HepG2 (cell line): ENCODE data around the gene RBP3. TPM values are rescaled to one million over a fixed set of nuclear protein-coding genes. Genes with fewer than 3 reads are reported as not detected.

Source experiments
- ATAC-seq: fragments of 200-7000 bp; cut with Tn5 transposase; 3 replicates; pipeline ENCODE4 v1.9.1; 2020; ENCODE audit warnings: mild to moderate bottlenecking, moderate library complexity
- BruUV-seq: library from RNA; stranded (reverse); fragments of 400-500 nt; replicated peaks from 2 replicates; lab custom pipeline; 2021; lab: Mats Ljungman, UMichigan
- CTCF ChIA-PET: fragments of 300-600 bp; formaldehyde crosslinking; extraction: SDS; loops from one replicate; lab custom pipeline; 2021; ENCODE audit warnings: low total read pairs, inconsistent platforms, low intra/inter-chr PET ratio; lab: Yijun Ruan, JAX
- POLR2A ChIA-PET: fragments of 350-600 bp; sonication (Branson Sonifier 250); formaldehyde crosslinking; loops from one replicate; lab custom pipeline; 2020; ENCODE audit warnings: antibody characterized with exemption, inconsistent platforms; lab: Yijun Ruan, JAX
- DNase-seq: peaks from one replicate; pipeline ENCODE4 v3.0.0-alpha.2; 2015; ENCODE audit warnings: low spot score
- FAIRE-seq: peaks from 3 replicates; lab custom pipeline; 2011; peaks lifted over from hg19 to GRCh38; lab: Jason Lieb, UNC
- H2AFZ ChIP-seq: one replicate; pipeline ENCODE4 v1.6.1; 2011; ENCODE audit warnings: low read length, inconsistent platforms
- H3K27ac ChIP-seq: fragments of 300-600 bp; 3 replicates; pipeline ENCODE4 v1.8.0; 2011; ENCODE audit warnings: mixed run types, mild to moderate bottlenecking, mixed read lengths, low read length, inconsistent platforms; ENCODE audit not compliant: insufficient read depth; ENCODE audit errors: extremely low read length
- H3K27me3 ChIP-seq, 2 experiments: fragments of 200-600 bp in 1 of 2; 2 replicates in 1 of 2; 3 replicates in 1 of 2; pipeline versions ENCODE4 v1.6.0 to v1.8.0; 2011; ENCODE audit warnings: low read length in 2 of 2, mild to moderate bottlenecking in 2 of 2, moderate library complexity in 2 of 2, inconsistent platforms in 1 of 2; ENCODE audit not compliant: insufficient read depth in 2 of 2, control insufficient read depth in 1 of 2
- H3K36me3 ChIP-seq, 2 experiments: fragments of 200-600 bp in 1 of 2; replicated peaks in 1 of 2; 2 replicates in 1 of 2; 3 replicates in 1 of 2; pipeline versions ENCODE4 v1.5.1 to v1.8.0; 2011; ENCODE audit warnings: low read length in 2 of 2, inconsistent platforms in 1 of 2; ENCODE audit not compliant: insufficient read depth in 2 of 2, control insufficient read depth in 1 of 2
- H3K4me1 ChIP-seq: 2 replicates; pipeline ENCODE4 v1.5.1; 2012; ENCODE audit warnings: low read length, inconsistent platforms; ENCODE audit not compliant: insufficient read depth
- H3K4me2 ChIP-seq: 2 replicates; pipeline ENCODE4 v1.6.0; 2011; ENCODE audit warnings: low read depth, low read length, inconsistent platforms
- H3K4me3 ChIP-seq, 3 experiments: fragments of 200-600 bp in 1 of 3; sonication (generic), shearing (Covaris generic) in 1 of 3; replicated peaks in 1 of 3; 2 replicates each; pipeline ENCODE4 v1.5.1; 2011 to 2016; ENCODE audit warnings: low read length in 3 of 3, inconsistent platforms in 2 of 3, low read depth in 2 of 3, mild to moderate bottlenecking in 2 of 3, control low read depth in 1 of 3, mixed read lengths in 1 of 3; ENCODE audit not compliant: insufficient read depth in 1 of 3
- H3K79me2 ChIP-seq: one replicate; pipeline ENCODE4 v1.6.1; 2011; ENCODE audit warnings: low read length, inconsistent platforms; ENCODE audit not compliant: insufficient read depth
- H3K9ac ChIP-seq: 2 replicates; pipeline ENCODE4 v1.6.0; 2011; ENCODE audit warnings: mild to moderate bottlenecking, low read depth, low read length, inconsistent platforms; ENCODE audit not compliant: insufficient read depth
- H3K9me3 ChIP-seq: 2 replicates; pipeline ENCODE4 v1.5.1; 2012; ENCODE audit warnings: mild to moderate bottlenecking, low read length
- H4K20me1 ChIP-seq: 2 replicates; pipeline ENCODE4 v1.6.0; 2011; ENCODE audit warnings: inconsistent platforms, mild to moderate bottlenecking, low read length, moderate library complexity; ENCODE audit not compliant: insufficient read depth
- ISL2 ChIP-seq: sonication (generic); formaldehyde crosslinking; IDR thresholded peaks from 2 replicates; pipeline ENCODE4 v1.5.0; 2020; ENCODE audit warnings: missing genetic modification reagents
- SMC3 ChIP-seq: IDR thresholded peaks from 2 replicates; pipeline ENCODE4 v1.6.1; 2011; ENCODE audit warnings: low read length, improper control_type of control experiment
- ZNF282 ChIP-seq: fragments of 450-650 bp; IDR thresholded peaks from 2 replicates; pipeline ENCODE4 v1.6.1; 2018; ENCODE audit not compliant: partially characterized antibody
- WGBS: methylation state at CpG from one replicate; pipeline ENCODE4 v1.1.6; 2017; ENCODE audit warnings: low lambda C conversion rate; 5-methylcytosine and 5-hydroxymethylcytosine counted together
- in situ Hi-C: cut with HindIII; loops from 2 replicates; pipeline ENCODE4 v1.10.0; 2017; ENCODE audit warnings: low pct_unique_long_range_greater_than_20kb; ENCODE audit not compliant: extremely low pct_ligation_motif_present
- intact Hi-C: fragments of 100-400 bp; cut with micrococcal nuclease; formaldehyde crosslinking; loops from one replicate; pipeline ENCODE4 v1.10.0; 2022; ENCODE audit not compliant: unreplicated experiment
- polyA plus RNA-seq, 8 experiments: library from polyadenylated mRNA; depleted of rRNA in 3 of 8; stranded (reverse) in 7 of 8; unstranded in 1 of 8; fragments of >200 nt; fragmentation: Illumina TruSeq in 4 of 8; extraction: Trizol in 4 of 8; gene quantifications; 2 replicates each; pipeline versions ENCODE4 v1.2.1 to v1.2.3, GENCODE V29; 2011 to 2016; ENCODE audit warnings: low read depth in 4 of 8, missing spikeins in 1 of 8, mixed read lengths in 1 of 8; ENCODE audit not compliant: insufficient read depth in 1 of 8
- total RNA-seq, 5 experiments: library from RNA; depleted of rRNA; stranded (reverse); fragments of >200 nt; fragmentation: Illumina TruSeq; extraction: Trizol; gene quantifications; 2 replicates each; pipeline ENCODE4 v1.2.3, GENCODE V29; 2016; ENCODE audit warnings: low read depth in 1 of 5
- TF ChIP-seq, protein P1 (sequence below): sonication (generic); formaldehyde crosslinking; IDR thresholded peaks from 2 replicates; pipeline ENCODE4 v1.5.1; 2020; ENCODE audit warnings: mild to moderate bottlenecking, missing genetic modification reagents, borderline replicate concordance
- TF ChIP-seq, protein P2 (sequence below): sonication (generic); formaldehyde crosslinking; IDR thresholded peaks from 2 replicates; pipeline ENCODE4 v1.5.0; 2020; ENCODE audit warnings: missing genetic modification reagents, mild to moderate bottlenecking, borderline replicate concordance
- TF ChIP-seq, protein P3 (sequence below): IDR thresholded peaks from 2 replicates; pipeline ENCODE4 v1.6.1; 2016; ENCODE audit warnings: missing genetic modification reagents, missing compliant biosample characterization

RBP3 gene
- total and polyA plus RNA-seq, 2 of the 13 experiments (the other 11 are each of a cell fraction or from before 2014, with no cell fraction given): not detected

DNA sequence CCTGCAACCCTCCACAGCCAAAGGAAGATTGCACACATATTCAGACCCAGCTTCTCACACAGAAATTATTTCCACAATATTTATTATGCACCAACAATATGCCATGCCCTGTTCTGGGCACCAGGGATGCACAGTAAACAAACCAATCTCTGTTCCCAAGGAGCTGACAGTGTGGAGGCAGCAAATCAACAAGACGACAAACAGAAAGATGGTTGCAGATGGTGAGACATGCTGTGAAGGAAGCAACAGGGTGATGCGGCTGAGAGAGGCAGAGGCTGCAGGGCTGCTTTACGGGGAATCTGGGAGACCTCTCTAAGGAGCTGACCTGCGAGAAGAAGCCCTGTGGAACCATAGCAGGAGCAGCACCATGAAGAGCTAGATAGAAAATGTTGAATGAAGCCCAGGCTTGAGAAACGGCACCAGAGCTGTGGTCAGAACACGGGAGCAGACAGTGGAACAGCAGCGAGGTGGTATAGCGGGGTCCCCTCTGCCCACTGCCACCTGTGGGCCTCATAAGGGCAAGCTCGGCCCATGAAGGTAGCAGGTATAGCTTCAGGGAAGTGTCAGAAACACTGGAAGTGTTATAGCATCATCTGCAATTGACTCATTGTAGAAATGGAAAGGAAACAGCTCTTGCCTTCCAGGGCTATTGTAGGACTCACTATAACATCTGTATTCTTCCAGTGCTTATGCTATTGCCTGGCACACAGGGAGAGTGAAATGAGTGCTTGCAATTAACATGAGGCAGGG is 17.4 kb downstream of the RBP3 start:
- peaks cover 0 to 4% of the 10 kb centered on the region in 2 experiments; a peak in 3 of 5 replicates for H3K27me3 ChIP-seq
- no peaks in the 10 kb centered on the region for H3K79me2 ChIP-seq
- no peak overlapping the region for H3K27ac ChIP-seq
- FAIRE-seq (no peak), ATAC-seq (no peak), DNase-seq (no peak)
- peaks cover 10% of the 10 kb centered on the region; the same call in 1 of the 2 replicates for H3K4me1 ChIP-seq
- TF ChIP-seq SMC3 (no peak), ZNF282 (no peak), ISL2 (CRISPR knock-in tag) (no peak)
- TF ChIP-seq, protein P1, sequence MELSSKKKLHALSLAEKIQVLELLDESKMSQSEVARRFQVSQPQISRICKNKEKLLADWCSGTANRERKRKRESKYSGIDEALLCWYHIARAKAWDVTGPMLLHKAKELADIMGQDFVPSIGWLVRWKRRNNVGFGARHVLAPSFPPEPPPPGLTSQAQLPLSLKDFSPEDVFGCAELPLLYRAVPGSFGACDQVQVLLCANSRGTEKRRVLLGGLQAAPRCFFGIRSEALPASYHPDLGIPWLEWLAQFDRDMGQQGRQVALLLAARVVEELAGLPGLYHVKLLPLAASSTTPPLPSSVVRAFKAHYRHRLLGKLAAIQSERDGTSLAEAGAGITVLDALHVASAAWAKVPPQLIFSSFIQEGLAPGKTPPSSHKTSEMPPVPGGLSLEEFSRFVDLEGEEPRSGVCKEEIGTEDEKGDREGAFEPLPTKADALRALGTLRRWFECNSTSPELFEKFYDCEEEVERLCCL (CRISPR knock-in tag): no peak
- TF ChIP-seq, protein P2, sequence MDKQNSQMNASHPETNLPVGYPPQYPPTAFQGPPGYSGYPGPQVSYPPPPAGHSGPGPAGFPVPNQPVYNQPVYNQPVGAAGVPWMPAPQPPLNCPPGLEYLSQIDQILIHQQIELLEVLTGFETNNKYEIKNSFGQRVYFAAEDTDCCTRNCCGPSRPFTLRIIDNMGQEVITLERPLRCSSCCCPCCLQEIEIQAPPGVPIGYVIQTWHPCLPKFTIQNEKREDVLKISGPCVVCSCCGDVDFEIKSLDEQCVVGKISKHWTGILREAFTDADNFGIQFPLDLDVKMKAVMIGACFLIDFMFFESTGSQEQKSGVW (CRISPR knock-in tag): no peak
- TF ChIP-seq, protein P3, sequence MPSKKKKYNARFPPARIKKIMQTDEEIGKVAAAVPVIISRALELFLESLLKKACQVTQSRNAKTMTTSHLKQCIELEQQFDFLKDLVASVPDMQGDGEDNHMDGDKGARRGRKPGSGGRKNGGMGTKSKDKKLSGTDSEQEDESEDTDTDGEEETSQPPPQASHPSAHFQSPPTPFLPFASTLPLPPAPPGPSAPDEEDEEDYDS (CRISPR knock-in tag): no peak
- no peak overlapping the region for H3K9ac ChIP-seq
- H3K9me3 ChIP-seq: no peaks in the 10 kb centered on the region
- in situ Hi-C loops: no loop called here
- no peaks in the 10 kb centered on the region for H3K36me3 ChIP-seq
- no peaks in the 10 kb centered on the region for H4K20me1 ChIP-seq
- no peak overlapping the region for H3K4me2 ChIP-seq
- no peak overlapping the region for H2AFZ ChIP-seq
- BruUV-seq: no TSS peak
- 39% methylated on average over 7 of the region's 9 CpGs for WGBS
- POLR2A ChIA-PET: no interaction called here
- intact Hi-C loops: no loop called here
- CTCF ChIA-PET: no interaction called here
- H3K4me3 ChIP-seq: no peak overlapping the region
